Measurements from ENCODE around the gene RRBP1. TPM values are rescaled to one million over a fixed set of nuclear protein-coding genes. Genes with fewer than 3 reads are reported as not detected.

RRBP1 gene
- total RNA-seq, 6 donors from 2014 or later: 143 to 256 (median 172) TPM

GRCh38 chr20:17671565-17671964 is 10.5 kb downstream of the RRBP1 start:
- ATAC-seq (ENCODE audit: low FRiP score in 2 of 2) (no peak), DNase-seq (no peak)
- WGBS, 2 donors: 71 to 83% methylated on average over 4 of the region's 4 CpGs
- H3K4me1 ChIP-seq: peaks cover 25 to 47% (median 28%) of the 10 kb centered on the region in 4 donors
- H3K27ac ChIP-seq: peak overlapping the region in 2 of 4 donors; percentile 26 to 63
- H3K9me3 ChIP-seq: no peaks in the 10 kb centered on the region
- H3K36me3 ChIP-seq: peaks cover 0 to 21% (median 0%) of the 10 kb centered on the region in 4 donors
- H3K27me3 ChIP-seq: no peaks in the 10 kb centered on the region
- H3K4me3 ChIP-seq: no peak overlapping the region
- TF ChIP-seq POLR2A (IDR thresholded peaks at IDR 0.05): no peak
- TF ChIP-seq POLR2AphosphoS5 (IDR thresholded peaks at IDR 0.05): no peak
- no peak for TF ChIP-seq EP300 (IDR thresholded peaks at IDR 0.05)
- TF ChIP-seq, protein P1, sequence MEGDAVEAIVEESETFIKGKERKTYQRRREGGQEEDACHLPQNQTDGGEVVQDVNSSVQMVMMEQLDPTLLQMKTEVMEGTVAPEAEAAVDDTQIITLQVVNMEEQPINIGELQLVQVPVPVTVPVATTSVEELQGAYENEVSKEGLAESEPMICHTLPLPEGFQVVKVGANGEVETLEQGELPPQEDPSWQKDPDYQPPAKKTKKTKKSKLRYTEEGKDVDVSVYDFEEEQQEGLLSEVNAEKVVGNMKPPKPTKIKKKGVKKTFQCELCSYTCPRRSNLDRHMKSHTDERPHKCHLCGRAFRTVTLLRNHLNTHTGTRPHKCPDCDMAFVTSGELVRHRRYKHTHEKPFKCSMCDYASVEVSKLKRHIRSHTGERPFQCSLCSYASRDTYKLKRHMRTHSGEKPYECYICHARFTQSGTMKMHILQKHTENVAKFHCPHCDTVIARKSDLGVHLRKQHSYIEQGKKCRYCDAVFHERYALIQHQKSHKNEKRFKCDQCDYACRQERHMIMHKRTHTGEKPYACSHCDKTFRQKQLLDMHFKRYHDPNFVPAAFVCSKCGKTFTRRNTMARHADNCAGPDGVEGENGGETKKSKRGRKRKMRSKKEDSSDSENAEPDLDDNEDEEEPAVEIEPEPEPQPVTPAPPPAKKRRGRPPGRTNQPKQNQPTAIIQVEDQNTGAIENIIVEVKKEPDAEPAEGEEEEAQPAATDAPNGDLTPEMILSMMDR (IDR thresholded peaks at IDR 0.05): no peak

DNA sequence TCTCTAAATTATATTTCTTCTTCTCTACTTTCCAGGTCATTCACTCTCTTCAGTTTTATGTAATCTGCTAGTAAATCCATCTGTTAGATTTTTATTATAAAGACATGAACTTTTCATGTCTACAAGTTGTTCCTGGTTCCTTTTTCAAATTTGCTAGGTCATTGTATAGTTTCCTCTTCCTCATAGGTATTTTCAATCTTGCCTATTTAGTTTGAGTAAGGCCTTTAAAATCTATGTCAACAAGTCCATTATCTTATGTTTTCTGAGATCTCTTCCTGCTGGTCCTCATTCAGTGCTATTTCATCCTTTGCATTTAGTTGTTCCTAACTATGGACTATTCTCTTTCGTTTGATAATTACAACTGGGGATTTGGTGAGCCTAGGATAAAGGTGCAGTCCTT is 11.0 kb downstream of the RRBP1 start:
- H3K9me3 ChIP-seq: no peaks in the 10 kb centered on the region
- ATAC-seq (ENCODE audit: low FRiP score in 2 of 2) (no peak), DNase-seq (no peak)
- no peaks in the 10 kb centered on the region for H3K27me3 ChIP-seq
- H3K4me1 ChIP-seq: peaks cover 25 to 47% (median 30%) of the 10 kb centered on the region in 4 donors
- no peak overlapping the region for H3K4me3 ChIP-seq
- H3K27ac ChIP-seq: peak overlapping the region in 2 of 4 donors; percentile 26 to 63
- H3K36me3 ChIP-seq: peaks cover 0 to 15% (median 0%) of the 10 kb centered on the region in 4 donors
- TF ChIP-seq, protein P1 (IDR thresholded peaks at IDR 0.05): no peak
- TF ChIP-seq EP300 (IDR thresholded peaks at IDR 0.05) (no peak), POLR2AphosphoS5 (IDR thresholded peaks at IDR 0.05) (no peak), POLR2A (IDR thresholded peaks at IDR 0.05) (no peak)
- WGBS, 2 donors: 86 to 91% methylated on average over 1 of the region's 1 CpG

GRCh38 chr20:17669306-17669931 is 12.6 kb downstream of the RRBP1 start:
- no peak for TF ChIP-seq POLR2A (IDR thresholded peaks at IDR 0.05)
- TF ChIP-seq EP300 (IDR thresholded peaks at IDR 0.05): no peak
- no peak for TF ChIP-seq POLR2AphosphoS5 (IDR thresholded peaks at IDR 0.05)
- TF ChIP-seq, protein P1 (IDR thresholded peaks at IDR 0.05): no peak
- no peaks in the 10 kb centered on the region for H3K9me3 ChIP-seq
- WGBS, 2 donors: 90 to 91% methylated on average over 12 of the region's 12 CpGs
- H3K27ac ChIP-seq: no peak overlapping the region
- ATAC-seq (ENCODE audit: low FRiP score in 2 of 2) (no peak), DNase-seq (no peak)
- H3K4me3 ChIP-seq: no peak overlapping the region
- H3K27me3 ChIP-seq: no peaks in the 10 kb centered on the region
- peaks cover 0 to 8% (median 0%) of the 10 kb centered on the region in 4 donors for H3K36me3 ChIP-seq
- peaks cover 16 to 47% (median 23%) of the 10 kb centered on the region in 4 donors for H3K4me1 ChIP-seq

DNA sequence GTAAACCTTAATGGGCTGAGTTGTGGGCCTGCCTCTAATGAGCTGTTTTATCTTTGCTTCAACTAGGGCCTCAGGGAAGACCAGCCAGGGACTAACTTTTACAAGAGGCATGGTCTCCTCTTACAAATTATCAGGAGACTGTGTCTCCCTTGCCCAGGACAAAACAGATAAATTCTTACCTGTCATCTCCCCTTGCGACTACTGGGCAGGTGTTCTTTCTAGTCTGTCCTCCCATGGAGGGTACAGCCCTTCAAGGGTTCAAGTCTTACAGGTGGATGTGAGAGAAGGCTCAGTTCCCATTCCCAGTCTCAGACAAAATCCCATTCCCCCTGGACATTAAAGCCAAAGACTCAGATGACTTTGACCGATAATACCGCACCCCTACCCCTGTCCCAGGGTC is 13.6 kb downstream of the RRBP1 start:
- Histone ChIP-seq H3K36me3 (peaks cover 0 to 8% (median 0%) of the 10 kb centered on the region in 4 donors), H3K27me3 (no peaks in the 10 kb centered on the region), H3K4me1 (peaks cover 15 to 45% (median 21%) of the 10 kb centered on the region in 4 donors), H3K27ac (no peak overlapping the region), H3K9me3 (no peaks in the 10 kb centered on the region), H3K4me3 (no peak overlapping the region)
- no peak for ATAC-seq (ENCODE audit: low FRiP score in 2 of 2)
- no peak for DNase-seq
- TF ChIP-seq, protein P1 (IDR thresholded peaks at IDR 0.05): no peak
- TF ChIP-seq EP300 (IDR thresholded peaks at IDR 0.05): no peak
- TF ChIP-seq POLR2A (IDR thresholded peaks at IDR 0.05): no peak
- TF ChIP-seq POLR2AphosphoS5 (IDR thresholded peaks at IDR 0.05): no peak
- 95% methylated on average over 3 of the region's 3 CpGs for WGBS, 2 donors

DNA sequence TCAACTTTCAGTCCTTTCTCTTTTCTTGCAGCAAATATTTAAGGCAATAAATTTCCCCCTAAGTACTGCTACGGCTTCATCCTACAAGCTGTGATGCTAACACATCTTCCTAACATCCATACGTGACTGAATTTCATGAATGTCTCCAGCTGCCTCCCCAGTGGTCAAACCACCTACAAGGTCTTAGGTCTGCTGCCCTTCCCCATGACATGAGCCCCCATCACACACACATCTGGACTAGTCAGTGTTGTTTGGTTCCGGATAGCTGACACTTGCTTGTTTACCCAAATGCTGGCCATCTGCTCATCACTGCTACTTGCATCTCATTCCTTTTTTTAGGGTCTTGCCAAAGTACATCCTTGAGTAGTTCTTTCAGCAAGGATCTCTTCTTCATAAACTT is 14.6 kb downstream of the RRBP1 start:
- Histone ChIP-seq H3K4me3 (no peak overlapping the region), H3K27me3 (no peaks in the 10 kb centered on the region), H3K4me1 (peaks cover 10 to 36% (median 21%) of the 10 kb centered on the region in 4 donors), H3K36me3 (peaks cover 0 to 8% (median 0%) of the 10 kb centered on the region in 4 donors), H3K9me3 (no peaks in the 10 kb centered on the region), H3K27ac (no peak overlapping the region)
- DNase-seq (no peak), ATAC-seq (ENCODE audit: low FRiP score in 2 of 2) (no peak)
- WGBS, 2 donors: 88 to 90% methylated on average over 3 of the region's 3 CpGs
- no peak for TF ChIP-seq POLR2A (IDR thresholded peaks at IDR 0.05)
- TF ChIP-seq, protein P1 (IDR thresholded peaks at IDR 0.05): no peak
- TF ChIP-seq POLR2AphosphoS5 (IDR thresholded peaks at IDR 0.05): no peak
- no peak for TF ChIP-seq EP300 (IDR thresholded peaks at IDR 0.05)
